ENCODE data around the gene SARS1.
A peak's percentile ranks its signal among the peaks of the same experiment; 100 is the strongest.
"Not testable (repeated sequence)": the region's sequence is repeated elsewhere in the genome, so short reads cannot be mapped to it uniquely, and the experiment has no call there.

Gene SARS1

DNA sequence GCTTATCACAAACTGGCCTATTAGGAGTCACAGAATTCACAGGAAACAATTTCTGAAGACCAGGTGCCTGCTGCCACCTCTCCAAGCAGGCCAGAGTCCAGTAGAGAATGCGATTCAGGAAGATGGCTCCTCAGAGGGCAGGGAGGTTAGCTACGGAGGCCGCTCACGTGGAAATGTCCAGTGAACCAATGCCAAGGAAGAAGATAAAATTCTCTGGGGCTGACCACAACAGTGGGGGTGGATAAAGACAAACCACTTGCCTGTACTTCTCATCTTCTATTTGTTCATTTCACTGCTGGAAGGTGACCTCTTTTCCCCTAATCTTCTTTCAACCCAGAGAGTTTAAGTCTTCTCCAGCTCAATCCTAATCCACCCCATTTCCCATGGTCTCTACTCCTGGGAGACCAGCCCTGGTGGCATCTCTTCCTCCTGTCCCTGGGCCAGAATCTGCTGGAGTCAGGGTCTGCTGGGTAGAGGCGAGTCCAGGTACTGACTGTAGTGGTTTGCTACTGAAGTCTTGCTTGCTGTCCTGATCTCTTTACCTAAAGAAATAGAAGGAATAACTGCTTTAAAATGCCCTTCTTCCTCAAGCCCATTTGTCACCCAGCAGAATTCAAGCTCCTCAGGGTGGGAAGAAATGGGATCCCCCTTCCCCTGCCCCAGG is 66.0 kb downstream of the SARS1 start:
- no peak for DNase-seq

DNA sequence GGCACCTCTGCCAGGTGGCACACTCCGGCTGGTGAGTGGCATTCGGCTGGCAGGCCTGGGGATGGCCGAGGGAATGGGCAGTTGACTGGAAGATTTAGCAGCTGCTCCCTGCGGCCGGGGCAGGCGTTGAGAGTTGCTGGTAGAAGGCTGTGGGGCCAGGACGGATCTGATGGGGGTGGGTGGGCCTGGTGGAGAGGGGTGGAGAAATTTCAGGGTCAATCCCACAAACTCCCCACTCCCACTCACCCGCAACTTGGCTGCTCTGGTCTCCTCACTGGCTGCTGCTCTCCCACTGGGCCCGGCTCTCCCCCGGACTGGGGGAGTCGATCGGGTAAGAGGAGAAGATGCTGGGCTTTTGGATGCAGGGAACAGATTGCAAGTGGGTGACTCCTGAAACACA is 67.1 kb downstream of the SARS1 start:
- DNase-seq, result no peak

DNA sequence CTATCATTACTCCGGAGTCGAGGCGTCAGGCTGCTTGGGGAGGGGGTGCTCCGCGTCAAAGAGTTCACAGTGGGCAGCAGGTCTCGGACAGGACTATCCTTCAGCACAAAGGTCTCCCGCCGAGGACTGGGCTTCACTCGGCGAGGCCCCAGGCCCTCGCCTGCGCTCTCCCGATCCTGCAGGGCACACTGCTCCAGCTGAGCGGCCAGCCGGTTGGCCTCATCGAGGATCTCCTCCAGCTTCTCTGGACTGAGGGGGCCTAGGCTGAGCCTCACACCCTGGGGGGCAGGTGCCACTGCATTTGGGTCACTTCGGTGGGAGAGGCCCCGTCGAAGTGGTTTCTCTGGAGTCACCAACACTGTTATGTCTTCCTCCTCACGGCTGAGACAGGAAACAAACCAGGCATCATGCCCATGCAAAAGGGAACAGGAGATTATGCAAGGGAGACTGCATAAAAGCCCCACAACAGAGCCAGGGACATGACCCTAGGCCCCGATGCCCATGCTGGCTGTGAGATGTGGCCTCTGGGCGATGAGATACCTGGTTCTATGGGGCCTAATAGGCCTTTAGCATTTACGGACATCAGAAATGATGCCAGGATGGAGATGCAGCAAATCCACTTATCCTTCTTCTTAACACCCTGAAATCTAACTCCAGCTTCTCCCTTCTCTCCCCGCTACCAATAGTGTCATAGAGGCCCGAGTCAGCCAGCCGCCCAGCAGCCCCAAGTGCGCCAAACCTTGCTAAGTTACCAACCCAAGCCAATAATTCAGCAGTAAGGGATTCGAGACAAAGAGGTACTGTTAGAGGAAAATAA is 68.2 kb downstream of the SARS1 start:
- no peak for DNase-seq

DNA sequence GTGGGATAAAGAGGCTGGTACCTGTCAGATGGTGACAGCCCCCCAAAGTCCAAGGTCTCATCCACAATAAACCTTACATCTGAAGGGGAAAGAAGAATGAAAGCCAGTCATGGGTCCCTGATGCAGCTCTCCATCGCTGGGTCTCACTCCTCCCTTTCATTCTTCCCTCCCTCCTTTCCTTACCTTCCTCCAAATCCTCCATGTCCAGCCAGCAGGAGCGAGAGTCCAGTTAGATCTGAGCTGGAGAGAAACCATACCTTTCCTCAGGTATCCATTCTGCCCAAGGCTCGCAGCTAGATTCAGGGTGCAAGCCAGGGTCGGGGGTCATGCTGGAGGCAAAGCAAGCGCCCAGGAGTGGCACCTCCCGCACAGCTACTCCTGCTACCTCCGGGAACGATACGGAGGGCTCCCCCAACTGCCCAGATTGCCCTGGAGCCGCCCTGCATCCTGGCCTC is 68.8 kb downstream of the SARS1 start:
- no peak for DNase-seq

DNA sequence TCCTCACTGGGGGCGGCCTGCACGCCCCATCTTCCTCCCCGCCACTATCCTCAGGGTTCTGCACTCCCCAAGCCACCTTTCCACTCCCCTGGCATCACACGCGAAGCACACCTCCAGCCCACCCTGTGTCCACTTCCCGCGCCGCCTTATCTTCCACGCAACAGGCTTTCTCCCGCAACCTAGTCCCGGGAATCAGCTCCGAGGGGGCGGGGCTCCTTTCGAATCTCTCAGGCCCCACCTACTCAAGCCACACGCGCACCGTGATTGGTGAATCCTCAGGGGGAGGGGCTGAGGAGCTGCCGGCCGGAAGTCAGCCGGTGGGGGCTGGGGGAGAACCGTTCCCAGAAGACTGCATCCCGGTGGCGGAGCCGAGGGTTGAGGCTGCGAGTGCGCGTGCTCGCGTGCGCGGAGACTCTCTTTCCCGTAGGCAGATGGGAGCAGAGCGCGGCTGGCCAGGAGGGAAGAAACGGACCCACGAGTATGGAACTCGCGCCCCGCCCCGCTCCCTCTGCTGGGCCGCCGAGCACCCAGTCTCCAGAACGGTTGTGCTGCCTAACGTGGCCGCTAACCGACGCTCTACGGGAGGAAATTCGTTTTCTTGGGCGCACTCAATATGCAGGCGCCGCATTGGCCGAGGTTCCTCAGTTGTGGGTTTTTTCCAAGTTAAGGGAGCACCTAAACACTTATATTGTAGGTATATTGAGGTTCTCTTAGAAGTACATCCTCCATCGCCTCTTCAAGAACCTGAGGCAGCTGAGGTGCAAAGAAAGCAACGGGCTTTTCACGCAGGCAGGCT is 69.4 kb downstream of the SARS1 start, which contains the start of gene PSRC1:
TSS of gene PSRC1 (minus strand) at position 194 of the 796 bp plus-strand sequence.
- peak; percentile 79 for DNase-seq

DNA sequence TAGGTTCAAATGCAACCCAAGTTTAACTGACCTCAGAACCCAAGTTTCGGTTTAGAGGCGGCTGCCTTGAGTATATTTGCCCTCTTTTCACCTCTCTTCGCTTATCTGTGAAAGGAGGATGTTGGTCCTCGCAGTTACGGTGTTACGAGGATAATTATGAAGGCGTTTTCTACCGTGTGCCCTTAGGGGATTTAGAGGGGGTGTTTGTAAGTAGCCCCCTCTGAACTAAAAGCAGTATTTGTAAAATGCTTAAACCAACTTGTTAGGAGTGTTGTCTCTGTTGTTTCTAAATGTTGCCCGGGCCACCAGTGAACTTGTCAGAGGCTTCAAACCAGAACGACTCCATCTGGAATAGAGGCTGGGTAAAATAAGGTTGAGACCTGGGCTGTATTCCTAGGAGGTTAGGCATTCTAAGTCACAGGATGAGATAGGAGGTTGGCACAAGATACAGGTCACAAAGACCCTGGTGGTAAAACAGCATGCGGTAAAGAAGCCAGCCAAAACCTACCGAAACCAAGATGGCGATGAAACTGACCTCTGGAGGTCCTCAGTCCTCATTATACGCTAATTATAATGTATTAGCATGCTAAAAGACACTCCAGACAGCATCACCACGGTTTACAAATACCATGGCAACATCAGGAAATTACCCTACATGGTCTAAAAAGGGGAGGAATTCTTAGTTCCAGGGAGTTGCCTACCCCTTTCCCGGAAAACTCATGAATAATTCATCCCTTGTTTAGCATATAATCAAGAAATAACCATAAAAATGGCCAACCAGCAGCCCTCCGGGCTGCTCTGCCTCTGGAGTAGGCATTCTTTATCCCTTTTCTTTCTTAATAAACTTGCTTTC is 70.3 kb downstream of the SARS1 start:
- no peak for DNase-seq

DNA sequence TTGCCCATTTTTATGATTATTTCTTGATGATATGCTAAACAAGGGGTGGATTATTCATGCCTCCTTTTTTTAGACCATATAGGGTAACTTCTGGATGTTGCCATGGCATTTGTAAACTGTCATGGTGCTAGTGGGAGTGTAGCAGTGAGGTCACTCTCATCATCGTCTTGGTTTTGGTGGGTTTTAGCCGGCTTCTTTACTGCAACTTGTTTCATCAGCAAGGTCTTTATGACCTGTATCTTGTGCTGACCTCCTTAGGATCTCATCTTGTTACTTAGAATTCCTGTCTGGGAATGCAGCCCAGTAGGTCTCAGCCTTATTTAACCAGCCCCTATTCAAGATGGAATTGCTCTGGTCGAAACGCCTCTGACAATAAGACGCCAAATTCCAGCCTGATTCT is 73.0 kb downstream of the SARS1 start:
- DNase-seq, result not testable (repeated sequence)
